NCI-H345 treated with DMSO at 0.1 percent for 48 hours (cell line): ENCODE data around the gene SDE2.
"Not testable (repeated sequence)": the region's sequence is repeated elsewhere in the genome, so short reads cannot be mapped to it uniquely, and the experiment has no call there.

Experiments
- DNase-seq: peaks from one replicate; lab custom pipeline; 2025; ENCODE audit not compliant: unreplicated experiment; lab: John Stamatoyannopoulos, UW

SDE2 gene

DNA sequence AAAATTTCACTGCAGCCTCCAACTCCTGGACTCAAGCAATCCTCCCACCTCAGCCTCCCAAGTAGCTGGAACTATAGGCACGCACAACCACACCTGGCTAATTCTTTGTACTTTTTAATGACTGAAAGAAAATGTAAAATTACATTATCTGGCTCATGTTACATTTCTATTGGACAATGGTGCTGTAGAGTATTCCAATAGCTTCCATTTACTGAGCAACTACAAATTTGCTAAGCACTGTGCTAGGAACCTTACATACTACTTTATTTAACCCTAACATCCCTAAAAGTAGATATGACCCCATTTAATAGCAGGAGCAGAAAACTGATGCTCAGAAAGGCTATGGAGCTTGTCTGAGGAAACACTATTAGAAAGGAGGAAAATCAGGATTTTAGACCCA lies 19.7 kb downstream of the SDE2 start:
- no peak for DNase-seq

DNA sequence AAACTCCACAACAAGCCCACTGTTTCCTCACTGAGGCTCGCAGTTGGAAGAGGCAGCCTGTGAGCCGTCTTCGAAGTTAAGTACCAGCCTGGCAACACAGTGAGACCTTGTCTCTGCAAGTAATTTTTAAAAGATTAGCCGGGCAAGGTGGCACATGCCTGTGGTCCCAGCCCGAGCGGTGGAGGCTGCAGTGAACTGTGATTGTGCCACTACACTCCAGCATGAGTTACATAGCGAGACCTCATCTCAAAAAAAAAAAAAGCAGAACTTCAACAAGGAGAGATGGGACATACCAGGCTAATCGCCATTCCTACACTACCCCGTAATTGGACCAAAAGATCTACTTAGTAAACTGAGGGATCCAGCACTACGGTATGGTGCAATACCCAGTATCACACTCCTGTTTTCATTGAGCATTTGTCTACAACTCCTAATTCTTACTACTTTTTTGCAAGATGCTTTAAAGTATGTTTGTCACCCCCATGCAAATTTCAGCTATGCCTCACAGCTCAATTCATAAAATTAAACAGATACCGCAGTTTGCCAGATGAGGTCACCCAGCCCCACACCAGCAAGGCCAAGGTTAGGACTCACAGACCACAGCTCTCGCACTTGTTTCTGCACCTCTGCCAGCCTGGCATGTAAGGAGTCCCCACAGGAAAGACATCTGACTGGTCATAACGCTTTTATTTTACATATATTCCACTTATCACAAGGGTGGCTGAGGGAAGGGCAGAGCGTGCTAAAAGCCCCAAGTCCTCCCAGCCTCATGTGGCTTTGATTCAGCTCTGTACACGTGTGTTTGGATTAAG lies 21.0 kb downstream of the SDE2 start:
- no peak for DNase-seq

DNA sequence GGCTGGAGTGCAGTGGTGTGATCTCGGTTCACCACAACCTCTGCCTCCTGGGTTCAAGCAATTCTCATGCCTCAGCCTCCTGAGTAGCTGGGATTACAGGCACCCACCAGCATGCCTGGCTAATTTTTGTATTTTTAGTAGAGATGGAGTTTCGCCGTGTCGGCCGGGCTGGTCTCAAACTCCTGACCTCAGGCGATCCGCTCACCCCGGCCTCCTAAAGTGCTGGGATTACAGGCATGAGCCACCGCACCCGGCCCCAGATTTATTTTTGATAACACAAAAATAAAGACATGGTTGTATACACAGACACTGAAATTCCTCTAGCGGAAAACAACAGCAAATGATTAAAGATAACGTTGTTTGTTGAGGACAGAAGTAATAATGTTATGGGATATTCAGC lies 24.0 kb downstream of the SDE2 start:
- DNase-seq, result not testable (repeated sequence)

DNA sequence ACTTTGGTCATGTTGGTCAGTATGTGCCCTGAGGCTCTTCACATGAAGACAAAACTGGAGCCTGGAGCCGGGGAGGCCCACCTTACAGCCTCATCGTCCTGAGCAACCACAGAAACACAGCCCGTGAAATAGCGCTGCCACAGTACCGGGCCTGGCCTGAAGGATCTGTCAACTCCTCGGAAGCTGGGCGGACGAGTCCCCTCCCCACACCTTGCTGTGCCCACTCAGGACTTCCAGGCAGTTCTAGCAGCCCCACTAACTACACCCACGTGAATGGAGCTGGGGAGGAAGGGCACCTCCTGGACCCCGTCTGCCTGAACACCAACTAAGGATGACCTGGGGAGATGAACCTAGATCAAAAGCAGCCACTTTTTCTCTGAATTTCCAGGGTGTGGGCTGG lies 24.7 kb downstream of the SDE2 start:
- DNase-seq, result no peak

DNA sequence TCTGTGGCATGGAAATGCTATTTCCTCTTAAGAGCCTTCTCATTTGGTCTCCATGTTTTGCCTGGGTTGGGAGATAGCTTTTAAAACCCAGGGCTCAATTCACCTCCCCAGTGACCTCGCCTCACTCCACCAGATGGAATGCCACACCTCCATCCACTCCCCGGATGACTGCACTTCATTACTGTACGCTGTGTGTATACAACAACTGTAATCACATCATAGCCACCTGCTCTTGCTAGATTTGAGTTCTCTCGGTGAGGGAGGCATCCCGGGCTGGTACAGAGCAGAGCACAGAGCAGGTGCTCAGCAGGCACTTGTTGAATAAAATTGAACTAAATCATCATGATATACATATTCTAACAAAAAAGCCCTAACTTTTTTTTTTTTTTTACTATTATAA lies 26.0 kb downstream of the SDE2 start:
- peak; percentile 60 for DNase-seq

DNA sequence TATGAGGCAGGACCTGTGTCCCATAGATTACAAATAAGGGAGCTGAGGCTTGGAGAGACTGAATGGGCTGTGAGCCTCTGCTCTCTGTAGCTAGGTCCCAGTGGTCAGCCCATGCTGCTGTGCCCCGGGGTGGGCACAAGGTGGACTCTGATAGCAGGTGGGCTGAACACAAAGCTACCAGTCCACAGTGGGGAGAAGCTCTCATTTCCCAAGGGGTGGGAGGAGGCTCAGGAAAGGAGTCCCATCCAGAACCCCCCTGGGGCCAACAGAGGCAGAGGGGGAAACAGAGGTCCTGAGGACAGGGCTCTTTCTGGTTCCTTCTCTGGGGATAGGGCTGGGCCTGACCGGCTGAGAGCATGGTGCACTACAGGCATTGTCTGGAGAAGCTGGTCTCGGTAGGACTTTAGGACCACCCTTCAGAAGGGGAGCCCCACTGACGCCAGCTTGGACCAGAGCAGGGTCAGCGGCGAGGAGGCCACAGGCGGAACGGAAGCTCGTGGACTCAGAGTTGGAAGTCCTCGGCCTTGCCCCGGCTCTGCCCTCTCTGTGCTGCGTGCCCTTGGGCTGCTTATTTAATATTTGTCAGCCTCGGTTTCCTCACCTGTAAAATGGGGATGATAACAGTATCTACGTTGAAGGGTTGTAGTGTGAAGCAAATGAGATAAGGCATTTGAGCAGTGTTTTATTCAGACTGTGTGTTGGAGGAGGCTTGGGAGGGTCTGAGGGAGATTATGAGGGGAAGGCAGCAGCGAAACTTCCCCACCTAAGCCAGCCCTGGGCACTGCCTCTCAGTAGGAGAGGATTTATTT lies 26.6 kb downstream of the SDE2 start:
- DNase-seq, result no peak

DNA sequence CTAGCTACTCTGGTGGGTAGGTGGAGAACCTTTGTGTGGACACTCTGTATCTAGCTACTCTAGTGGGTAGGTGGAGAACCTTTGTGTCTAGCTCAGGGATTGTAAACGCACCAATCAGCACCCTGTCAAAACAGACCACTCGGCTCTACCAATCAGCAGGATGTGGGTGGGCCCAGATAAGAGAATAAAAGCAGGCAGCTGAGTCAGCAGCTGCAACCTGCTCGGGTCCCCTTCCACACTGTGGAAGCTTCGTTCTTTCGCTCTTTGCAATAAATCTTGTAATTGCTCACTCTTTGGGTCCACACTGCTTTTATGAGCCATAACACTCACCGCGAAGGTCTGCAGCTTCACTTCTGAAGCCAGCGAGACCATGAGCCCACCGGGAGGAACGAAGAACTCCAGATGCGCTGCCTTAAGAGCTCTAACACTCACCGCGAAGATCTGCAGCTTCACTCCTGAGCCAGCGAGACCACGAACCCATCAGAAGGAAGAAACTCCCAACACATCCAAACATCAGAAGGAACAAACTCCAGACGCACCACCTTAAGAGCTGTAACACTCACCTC lies 28.5 kb downstream of the SDE2 start:
- not testable (repeated sequence) for DNase-seq

DNA sequence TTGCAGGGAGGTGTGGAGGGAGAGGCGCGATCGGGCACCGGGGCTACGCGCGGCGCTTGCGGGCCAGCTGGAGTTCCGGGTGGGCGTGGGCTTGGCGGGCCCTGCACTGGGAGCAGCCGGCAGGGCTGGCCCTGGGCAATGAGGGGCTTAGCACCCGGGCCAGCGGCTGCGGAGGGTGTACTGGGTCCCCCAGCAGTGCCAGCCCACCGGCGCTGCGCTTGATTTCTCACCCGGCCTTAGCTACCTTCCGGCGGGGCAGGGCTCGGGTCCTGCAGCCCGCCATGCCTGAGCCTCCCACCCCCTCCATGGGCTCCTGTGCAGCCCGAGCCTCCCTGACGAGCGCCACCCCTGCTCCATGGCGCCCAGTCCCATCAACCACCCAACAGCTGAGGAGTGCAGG lies 29.4 kb downstream of the SDE2 start:
- DNase-seq, result not testable (repeated sequence)

DNA sequence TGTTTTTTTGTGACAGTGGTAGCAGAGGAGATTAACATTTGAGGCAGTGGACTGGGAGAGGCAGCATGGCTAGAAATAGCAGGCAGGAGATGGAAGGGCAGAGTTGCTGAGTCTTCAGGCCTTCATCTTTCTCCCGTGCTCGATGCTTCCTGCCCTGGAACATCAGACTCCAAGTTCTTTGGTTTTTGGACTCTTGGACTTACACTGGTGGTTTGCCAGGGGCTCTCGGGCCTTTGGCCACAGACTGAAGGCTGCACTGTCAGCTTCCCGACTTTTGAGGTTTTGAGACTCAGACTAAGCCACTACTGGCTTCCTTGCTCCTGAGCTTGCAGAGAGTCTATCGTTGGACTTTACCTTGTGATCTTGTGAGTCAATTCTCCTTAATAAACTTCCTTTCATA lies 33.9 kb downstream of the SDE2 start:
- DNase-seq, result no peak

DNA sequence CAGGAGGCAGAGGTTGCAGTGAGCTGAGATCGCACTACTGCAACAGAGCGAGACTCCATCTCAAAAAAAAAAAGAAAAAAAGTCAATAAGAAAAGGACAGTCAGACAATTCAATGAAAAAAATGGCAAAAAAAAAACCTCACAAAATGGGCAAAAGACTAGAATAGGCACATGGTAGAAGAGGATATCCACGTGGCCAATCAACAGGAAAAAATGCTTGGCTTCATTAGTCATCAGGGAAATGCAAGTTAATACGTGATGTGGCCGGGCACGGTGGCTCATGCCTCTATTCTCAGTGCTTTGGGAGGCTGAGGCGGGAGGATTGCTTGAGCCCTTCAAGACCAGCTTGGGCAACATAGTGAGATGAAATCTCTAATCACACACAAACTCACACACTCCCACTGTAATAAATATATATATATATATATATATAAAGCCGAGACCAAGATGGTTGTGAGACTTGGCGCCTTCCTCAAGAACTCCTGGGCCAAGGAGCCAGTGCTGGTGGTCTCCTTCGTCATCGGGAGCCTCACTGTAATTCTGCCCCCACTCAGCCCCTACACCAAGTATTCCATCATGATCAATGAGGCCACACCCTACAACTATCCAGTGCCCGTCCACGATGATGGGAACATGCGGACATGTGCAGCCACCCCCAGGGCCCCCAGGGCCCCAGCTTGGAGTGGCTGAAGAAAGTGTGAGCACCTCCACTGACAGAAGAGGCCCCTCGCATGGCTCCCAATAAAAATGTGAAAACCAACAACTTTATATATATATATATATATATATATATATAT lies 35.2 kb downstream of the SDE2 start:
- DNase-seq, result no peak

DNA sequence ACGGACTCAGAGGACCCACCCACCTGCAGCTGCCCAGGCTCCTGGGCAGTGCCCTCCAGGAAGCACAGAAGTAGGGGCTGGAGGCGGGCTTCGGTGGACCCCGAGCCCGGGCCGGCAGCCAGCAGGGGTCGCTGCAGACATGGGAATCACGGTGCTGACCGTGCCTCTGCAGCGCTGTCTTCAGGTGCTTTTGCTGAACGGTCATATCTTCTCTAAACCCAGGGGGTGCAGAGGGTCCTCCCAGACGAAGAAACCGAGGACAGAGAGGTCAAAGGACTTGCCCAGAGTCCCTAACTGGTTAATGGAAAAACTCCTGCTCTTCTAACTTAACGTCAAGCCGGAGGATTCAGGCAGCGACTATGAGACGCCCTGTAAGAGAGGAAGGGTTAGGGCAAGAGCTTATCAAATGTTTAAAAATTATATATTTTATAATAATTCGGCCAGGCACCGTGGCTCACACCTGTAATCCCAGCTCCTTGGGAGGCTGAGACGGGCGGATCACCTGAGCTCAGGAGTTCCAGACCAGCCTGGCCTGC lies 36.6 kb downstream of the SDE2 start:
- DNase-seq, result no peak

DNA sequence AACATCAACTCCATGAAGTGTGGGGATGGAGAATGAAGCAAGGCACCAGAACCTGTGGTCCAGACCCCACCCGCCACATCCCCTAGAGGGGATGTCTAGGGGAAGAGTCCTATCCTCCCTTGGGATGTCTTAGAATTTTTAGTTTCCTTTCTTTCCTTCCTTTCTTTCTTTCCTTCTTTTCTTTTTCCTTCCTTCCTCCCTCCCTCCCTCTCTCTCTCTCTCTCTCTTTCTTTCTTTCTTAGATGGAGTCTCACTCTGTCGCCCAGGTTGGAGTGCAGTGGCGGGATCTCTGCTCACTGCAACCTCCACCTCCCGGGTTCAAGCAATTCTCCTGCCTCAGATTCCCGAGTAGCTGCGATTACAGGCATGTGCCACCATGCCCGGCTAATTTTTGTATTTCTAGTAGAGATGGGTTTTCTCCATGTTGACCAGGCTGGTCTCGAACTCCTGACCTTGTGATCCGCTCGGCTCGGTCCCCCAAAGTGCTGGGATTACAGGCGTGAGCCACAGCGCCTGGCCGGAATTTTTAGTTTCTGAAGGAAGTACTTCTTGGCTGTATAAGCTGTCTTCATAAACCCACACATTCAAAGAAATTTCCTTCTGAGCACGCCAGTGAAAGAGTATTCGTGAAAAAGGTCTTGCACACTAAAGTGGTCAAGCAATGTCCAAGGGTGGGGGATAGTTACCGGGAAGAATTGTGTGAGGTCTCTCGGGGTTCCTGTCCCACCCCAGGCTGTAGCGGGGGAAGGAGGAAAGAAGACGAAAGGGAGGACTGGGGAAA lies 37.3 kb downstream of the SDE2 start:
- no peak for DNase-seq

DNA sequence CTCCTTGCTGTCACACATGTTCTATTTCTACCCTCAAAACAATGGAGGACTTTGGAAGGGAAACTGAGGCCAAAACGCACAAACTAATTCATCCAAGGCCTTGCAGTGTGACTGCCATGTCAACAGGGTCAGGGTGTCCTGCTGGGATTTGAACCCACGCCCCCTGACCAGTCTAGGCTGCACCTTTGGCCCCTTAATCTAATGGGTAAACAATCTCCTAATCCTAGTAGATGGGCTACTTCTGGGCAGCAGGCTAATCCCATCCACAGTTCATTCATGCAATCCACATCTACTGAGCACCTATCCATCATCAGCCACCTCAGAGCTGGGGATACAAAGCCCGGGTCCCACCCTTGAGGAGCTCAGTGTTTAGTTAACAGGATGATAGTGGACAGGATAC lies 41.1 kb downstream of the SDE2 start:
- no peak for DNase-seq

DNA sequence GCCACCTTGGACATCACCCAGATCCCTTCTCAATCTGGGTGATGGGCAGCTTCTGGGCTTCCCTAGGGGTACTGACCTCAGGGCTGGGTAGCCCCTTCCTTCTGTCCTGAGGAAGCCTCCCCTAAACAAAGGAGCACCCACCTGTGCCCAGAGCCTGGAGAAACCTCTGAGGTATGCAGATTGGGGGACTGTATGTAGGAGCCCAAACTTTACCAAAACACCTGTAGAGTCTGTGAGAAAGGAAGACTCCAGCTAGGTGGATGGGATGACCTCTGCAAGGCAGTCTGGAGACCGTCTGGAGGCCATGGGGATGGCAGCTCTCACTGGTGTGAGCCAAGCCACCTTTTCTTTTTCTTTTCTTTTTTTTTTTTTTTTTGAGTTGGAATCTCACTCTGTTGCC lies 44.4 kb downstream of the SDE2 start:
- DNase-seq, result no peak

DNA sequence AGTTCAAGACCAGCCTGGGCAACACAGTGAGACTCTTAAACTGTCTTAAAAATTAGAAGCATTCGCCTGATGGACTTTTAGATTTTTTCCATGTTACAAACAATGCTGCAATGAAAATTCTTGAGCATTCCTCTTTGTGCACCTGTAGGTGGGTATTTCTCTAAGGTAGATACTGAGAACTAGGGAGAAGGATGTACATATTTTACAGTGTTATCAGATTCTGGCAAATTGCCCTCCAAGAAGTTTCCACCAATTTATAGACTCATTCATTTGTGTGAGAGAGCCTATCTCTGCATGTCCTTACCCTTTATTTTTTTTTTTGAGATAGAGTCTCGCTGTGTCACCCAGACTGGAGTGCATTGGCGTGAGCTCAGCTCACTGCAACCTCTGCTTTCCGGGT lies 45.8 kb downstream of the SDE2 start:
- DNase-seq, result no peak

DNA sequence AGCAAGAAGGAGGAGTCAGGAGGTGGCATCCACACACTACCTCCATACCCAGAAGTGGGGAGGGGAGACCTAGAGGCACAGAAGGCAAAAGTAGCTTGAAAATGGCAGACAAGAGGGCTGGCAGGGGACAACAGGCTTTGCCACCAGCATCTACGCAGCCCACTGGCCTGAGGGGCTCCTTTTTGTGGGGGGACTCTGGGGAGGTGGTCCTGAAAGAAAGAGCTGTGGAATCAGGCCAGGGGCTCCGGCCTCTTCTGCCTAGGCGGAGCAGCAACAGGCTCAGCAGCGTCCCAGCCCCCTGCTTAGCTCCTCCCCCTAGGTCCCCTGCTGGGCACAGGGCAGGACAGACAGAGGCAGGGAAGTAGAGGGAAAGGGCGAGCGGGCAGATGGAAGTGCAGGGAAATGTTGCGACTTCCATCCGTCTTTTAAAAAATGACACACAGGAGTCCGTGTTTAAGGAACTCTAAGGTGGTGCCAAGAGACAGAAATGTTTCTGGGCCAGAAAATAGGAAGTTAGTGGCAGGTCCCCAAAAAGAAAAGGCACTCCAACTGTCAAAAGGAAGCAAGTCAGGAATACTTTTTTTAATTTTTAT lies 48.1 kb downstream of the SDE2 start:
- DNase-seq, result no peak

DNA sequence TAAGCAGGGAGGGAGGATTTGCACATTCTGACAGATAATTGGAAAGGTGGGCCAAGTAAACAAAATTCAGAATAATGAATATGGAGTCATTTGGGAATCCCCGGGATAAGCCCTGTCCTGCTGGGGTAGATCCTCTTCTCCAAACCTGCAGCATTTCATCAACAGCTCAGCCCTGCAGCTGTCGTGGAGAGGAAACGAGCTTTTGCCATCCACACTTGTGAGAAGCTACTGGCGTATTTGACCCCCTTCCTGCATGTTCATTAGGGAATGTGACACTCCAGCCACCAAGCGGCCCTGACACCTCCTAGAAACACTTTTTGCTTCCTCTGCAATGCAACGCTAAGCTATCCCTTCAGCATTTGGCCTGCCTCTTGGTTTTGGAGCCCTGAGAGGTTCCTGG lies 50.1 kb downstream of the SDE2 start:
- DNase-seq, result no peak

DNA sequence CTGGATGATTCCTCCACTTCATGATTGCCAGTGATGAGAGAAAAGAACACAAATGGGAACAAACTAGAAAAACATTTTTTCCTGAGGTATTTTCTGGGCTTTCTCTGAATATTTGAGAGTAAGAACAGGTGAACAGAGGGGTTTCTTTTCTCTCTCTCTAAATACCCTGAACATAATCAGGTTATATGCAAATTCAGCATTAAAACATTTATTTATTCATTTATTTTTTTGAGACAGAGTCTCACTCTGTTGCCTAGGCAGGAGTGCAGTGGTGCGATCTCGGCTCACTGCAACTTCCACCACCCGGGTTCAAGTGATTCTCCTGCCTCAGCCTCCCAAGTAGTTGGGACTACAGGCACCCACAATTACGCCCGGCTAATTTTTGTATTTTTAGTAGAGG lies 52.3 kb downstream of the SDE2 start:
- DNase-seq, result no peak

DNA sequence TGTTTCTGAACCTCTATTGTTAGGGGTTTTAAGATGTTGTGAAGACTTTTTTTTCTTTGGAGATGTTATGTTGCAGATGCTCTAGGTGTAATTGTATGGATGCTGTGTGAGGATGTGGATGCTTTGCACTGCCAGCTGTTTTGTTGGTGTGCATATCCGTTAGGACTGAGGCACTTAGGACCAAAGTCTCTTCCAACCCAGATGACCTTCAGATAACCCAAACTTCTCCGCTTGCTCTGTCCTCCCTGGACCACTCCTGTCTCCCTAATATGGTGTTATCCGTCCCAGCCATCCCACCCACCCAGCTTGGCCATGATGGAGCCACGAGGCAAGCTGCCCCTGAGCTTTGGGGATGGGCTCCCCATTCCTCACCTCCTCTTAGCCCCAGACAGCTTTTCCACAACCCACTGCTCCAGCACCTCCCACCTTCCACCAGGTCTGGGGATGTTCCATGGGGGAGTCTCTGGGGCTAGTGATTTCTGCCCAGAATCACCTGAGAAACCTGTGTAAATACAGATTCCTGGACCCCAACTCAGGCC lies 53.0 kb downstream of the SDE2 start:
- no peak for DNase-seq

DNA sequence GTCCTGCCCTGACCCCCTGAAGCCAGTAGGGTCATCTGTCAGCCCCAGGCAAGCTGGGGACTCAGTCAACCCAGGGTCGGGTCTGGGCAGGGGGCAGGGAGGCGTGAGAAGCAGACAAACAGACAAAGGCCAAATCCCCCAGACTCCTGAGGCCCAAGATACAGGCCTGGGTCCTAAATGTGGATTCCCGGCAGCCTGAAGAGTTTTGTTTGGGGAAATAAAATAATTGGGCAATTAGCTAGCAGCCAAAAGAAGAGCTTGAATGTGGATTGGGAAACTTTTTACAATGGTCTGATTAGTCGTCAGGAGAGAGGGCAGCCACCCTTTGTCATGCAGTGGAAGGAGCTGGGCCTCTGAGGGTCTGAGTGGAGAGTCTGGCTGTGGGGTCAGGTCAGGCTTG lies 53.6 kb downstream of the SDE2 start:
- DNase-seq, result no peak
